HG03565 (cell line): ENCODE results near the gene ZGPAT.

ENCODE experiments used
- ATAC-seq: cut with Tn5 transposase; IDR thresholded peaks from one replicate; pipeline ENCODE4 v1.9.1; 2021; ENCODE audit warnings: mild to moderate bottlenecking, moderate library complexity; ENCODE audit not compliant: unreplicated experiment

ZGPAT gene

DNA sequence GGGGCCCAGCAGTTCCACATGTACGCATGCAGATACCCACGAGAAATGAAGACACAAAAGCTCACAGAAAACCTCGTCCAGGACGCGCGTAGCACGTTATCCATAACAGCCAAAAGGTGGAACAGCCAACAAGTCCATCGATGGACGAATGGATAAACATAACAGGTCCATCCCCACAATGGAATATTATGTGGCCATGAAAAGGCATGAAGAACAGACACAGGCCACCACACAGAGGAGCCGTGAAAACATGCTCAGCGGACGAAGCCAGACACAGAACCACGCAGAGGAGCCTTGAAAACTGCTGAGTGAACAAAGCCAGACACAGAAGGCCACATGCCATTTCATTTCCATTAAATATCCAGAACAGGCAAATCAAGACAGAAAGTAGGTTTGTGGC lies 69.8 kb downstream of the ZGPAT start:
- ATAC-seq, result no peak

DNA sequence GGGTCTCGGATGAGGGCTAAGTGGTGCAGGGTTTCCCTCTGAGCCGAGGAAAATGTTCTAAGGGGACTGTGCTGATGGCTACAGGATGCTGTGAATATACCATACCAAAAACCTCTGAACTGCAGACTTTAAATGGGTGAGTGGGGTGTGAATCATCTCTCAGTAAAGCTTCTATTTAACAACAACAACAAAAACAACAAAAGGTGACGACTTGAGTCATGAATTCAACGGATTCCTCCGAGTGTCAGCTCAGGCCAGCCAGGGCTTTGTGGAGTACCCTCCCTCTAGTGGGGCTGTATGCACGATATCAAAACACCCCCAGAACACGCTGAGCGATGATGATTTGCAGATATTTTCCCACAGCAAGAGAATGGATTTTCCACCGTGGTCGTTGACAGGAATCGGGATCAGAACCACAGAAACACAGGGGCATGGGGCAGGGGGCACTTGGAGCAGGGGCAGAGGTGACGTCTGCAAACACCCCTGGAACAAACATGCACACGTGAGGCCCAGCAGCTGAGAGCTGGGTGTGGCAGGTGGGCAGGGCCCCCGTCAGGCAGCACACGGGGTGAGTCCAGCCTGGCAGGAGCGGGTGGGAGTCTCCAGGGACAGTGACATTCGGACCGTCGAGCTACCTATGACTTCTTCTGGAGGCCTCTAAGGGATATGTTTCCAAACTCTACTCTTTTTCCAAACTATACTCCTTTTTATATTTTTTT lies 70.4 kb downstream of the ZGPAT start:
- ATAC-seq, result no peak

DNA sequence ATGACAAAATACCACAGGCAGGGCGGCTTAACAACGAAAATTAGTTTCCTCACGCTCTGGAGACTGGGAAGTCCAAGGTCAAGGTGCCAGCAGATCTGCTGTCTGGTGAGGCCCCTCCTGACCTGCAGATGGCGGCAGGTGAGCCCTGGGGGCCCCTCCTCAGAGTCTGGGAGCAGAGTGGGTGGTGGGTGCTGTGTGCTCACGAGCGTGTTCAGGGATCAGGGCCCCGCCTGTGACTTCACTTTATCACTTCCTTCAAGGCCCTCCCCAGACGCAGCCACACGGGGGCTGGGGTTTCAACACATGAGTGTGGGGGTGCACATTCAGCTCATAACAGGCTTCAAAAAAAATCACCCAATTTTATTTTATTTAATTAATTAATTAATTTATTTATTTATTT lies 71.0 kb downstream of the ZGPAT start:
- ATAC-seq, result no peak

GRCh38 chr20:63781181-63781580 lies 73.3 kb downstream of the ZGPAT start:
- ATAC-seq, result no peak

- no peak for ATAC-seq
Measured at GRCh38 chr20:63782051-63782471, 74.2 kb downstream of the ZGPAT start.

GRCh38 chr20:63782521-63782971 lies 74.7 kb downstream of the ZGPAT start:
- no peak for ATAC-seq

DNA sequence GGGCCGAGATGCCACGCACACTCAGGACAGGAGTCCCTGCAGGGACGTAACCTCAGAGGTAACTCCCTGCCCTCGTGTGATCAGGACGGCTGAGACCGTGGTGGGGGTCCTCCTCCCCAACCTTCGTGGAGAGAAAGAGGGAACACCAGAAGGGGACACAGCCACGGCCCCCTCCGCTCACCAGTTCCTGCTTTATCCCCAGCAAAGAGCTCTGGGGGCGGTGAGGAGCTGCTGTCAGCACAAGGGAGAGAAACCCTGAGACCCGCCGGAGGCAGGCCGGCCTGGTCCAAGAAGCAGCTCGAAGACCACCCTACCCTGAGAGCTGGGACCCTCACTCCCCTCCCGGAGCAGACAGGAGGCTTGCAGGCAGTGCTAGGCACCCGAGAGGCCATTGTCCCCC lies 76.1 kb downstream of the ZGPAT start:
- no peak for ATAC-seq

- no peak for ATAC-seq
Measured at GRCh38 chr20:63785691-63786131, 77.9 kb downstream of the ZGPAT start.
